ENCODE results near the gene KRTAP10-8.

GRCh38 chr21:44579833-44580144 is 32.1 kb upstream of the KRTAP10-8 start:
- TF ChIP-seq PATZ1 (CRISPR knock-in tag; IDR thresholded peaks at IDR 0.05; ENCODE audit: borderline replicate concordance) (no peak), ZFP3 (CRISPR knock-in tag; IDR thresholded peaks at IDR 0.05) (no peak)

All from SK-N-SH treated with all-trans-retinoic acid at 6 μM for 48 hours (cell line).